HG02973 (cell line): ENCODE results near the gene CD6.
"Not testable (repeated sequence)": the region's sequence is repeated elsewhere in the genome, so short reads cannot be mapped to it uniquely, and the experiment has no call there.

Experiments used
- ATAC-seq: cut with Tn5 transposase; IDR thresholded peaks from one replicate; pipeline ENCODE4 v1.9.1; 2021; ENCODE audit warnings: moderate library complexity; ENCODE audit not compliant: unreplicated experiment

Gene CD6

DNA sequence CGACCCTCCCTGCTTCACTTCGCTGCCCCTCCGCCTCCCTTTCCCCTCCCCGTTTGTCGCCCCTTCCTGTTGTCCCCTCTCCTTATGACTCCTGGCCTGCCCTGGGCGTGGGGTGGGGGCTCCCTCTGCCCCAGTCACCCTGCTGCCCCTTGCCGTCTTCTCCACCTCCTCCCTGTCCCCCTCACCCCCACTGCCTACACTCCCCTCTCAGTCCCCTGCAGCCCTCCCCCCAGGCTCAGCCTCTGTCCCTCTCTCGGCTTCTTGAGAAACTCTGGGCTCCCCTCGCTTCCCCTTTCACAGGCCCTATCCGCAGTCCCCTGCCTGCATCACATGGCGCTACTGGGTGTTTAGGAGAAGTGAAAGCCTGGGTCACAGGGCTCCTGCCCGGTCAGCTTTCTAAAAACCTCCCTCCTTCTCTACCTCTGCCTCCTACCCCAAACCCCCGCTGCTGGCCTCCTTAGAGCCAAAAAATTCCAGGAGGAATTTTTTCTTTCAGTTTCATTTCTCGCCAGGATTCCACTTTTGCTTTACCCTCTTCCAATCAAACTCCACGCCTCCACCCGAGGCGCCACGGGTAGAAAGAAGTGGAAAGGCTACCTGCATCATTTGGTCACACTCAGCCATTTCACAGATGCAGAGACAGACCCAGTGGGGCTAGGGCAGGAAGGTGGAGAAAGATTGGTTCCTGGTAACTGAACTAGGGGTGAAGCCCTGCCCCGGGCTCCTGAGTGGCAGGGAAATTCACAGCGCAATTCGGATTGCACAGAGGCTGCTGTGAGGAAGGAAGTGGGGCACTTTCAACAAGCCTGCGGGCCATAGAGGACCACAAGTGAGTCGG is 19.4 kb upstream of the CD6 start, which contains the start of gene SLC15A3:
TSS of gene SLC15A3 (minus strand) at position 273 of the 838 bp plus-strand sequence. CDS start 625 bp downstream, outside the sequence.
- ATAC-seq = peak; percentile 74

DNA sequence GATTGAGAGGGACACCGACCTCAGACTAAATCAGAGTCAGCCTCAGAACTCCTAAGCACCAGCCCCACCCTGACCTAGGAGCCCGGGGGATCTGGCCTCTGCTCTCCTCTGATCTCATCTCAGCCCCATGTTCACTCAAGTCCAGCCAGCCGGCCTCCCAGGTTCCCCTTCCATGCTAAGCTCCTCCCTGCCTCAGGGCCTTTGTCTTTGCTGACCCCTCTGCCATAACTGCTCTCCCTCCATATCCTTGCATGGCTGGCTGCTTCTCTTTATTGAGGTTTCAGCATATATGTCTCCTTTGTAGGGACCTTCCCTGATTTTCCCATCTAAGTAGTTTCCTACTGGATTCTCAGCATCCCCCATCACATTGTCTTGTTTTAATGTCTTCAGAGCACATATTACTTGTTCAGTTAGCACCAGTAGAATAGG is 18.7 kb upstream of the CD6 start:
- no peak for ATAC-seq

DNA sequence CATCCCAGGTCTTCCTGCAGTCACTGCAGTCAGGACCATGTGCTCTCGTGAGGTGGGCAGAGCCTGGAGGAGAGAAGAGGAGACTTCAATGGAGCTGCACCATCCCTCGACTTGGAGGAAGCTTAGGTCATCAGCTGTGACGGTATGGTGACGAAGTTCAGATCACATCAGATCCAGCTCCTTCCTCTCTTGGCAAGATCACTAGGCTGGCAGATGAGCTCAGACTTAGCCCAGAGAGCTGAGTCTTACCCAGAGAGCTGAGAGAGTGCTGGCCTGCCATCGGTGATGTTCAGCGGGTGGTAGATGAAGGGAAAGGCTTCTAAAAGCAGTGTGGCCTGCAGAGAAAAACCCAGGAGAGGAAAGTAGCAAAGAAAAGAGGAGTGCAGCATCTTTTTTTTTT is 17.7 kb upstream of the CD6 start:
- ATAC-seq = no peak

DNA sequence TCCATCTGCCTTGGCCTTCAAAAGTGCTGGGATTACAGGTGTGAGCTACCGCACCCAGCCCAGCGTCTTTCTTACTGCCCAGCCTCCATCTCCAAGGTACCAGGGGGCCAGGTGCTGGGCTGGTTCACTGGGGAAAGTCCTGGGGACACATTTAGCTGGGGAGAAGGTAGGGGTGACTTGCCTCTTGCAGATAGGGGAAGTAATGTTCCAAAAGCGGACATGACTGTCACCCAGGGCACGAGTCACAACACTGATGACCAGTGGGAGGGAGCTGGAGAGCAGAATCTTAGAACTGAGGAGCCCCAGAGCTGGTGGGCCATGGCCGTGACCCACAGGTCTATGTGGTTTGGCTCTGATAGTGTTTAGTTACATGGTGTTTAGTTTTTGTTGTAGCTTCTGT is 17.1 kb upstream of the CD6 start:
- no peak for ATAC-seq

DNA sequence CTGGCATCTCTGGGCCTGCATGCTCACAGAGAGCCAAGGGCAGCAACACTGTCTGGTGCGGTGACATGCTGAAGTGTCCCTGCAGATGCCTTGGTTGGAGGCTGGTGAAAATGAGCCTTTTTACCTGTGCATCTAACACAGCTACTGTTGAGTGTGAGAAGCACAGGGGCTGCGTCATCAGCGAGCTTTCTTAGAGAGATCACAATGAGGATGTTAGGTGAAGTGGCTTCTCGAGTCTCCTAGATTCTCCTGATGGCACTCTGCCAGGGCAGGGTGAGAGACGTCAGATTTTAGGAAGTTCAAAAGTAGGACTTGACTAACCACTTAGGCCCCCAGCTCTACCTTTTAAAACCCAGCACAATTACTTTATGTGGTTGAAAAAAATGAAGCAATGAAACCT is 15.9 kb upstream of the CD6 start:
- no peak for ATAC-seq

DNA sequence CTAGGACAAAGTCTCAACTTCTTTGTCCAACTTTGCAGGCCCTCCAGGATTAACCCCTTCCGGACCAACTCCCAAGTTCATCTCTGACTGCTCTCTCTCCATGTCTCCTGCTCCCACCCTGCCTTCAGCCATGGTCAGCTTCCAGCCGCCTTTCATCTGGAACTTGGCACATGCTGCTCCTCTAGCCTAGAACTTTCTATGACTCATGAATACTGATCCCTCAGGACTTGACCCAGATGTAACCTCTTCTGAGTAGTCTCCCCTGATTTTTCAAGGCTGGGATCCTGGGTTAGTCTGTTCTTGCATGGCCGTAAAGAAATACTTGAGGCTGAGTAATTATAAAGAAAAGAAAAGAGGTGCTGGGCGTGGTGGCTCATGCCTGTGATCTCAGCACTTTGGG is 14.3 kb upstream of the CD6 start:
- no peak for ATAC-seq

DNA sequence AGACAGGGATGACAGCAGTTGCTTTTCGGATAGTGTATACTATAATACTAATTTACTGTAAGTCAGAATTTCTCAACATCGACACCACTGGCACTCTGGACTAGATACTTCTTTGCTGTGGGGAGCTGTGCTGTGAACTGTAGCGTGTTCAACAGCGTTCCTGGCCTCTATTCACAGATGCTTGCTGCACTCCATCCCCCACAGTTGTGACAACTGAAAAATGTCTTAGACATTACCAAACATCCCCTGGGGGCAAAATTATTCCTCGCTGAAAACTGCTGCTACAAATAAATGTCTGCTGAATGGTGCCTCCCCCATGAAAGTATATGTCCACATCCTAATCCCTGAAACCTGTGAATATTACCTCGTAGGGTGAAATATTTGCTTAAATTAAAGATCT is 12.0 kb upstream of the CD6 start:
- ATAC-seq = no peak

DNA sequence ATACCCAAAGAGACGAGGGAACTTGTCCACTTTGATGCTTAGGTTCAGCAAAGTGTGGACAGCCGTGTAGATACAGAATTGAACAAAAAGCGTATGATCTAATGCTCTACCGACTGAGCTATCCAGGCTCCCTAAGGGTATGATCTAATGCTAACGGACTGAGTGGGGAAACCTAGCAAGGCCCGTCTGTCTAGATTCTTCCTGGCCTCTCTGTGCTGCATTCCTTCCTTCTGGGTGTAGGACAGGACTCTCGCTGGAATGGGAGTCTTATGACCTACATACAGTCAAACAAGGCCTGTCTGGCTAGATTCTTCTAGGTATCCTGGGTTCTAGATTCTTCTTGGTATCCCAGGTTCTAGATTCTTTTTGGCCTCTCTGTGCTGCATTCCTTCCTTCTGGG is 11.1 kb upstream of the CD6 start:
- ATAC-seq = no peak

DNA sequence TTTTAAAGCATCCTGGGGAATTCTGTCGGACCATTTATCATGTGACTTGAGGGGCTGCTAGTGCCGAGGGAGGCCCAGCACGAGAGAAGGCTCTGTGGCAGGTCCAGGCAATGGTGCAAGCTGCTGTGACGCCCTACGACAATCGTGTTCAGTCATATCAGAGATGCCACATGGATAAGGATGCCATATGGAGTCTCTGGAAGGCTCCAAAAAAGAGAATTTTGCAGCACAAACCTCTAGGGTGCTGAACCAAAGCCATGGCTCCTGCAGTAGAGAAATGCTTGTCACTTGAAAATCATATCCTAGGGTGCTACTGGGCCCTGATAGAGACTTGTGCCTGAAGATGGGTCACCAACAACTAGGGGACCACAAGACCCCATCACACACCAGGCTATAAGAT is 6.7 kb upstream of the CD6 start:
- ATAC-seq = no peak

DNA sequence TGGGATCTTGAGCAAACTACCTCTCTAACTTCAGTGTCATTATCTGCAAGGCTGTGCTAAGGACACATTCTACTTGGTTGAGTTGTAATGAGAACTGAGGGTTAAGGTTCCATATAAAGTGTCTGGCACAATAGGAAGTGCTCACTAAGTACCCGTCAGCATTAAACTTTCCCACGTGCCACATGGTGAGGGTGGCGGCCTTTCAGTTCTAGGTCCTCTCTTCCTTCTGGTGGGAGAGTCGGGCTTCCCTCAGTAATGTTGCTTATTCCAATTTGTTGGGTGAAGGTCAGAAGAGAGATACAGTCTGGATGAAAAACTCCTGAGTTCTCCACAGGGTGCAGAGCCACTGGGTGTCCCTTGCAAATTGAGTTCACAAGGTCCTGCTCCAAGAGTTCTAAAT is 4.6 kb upstream of the CD6 start:
- ATAC-seq = no peak

DNA sequence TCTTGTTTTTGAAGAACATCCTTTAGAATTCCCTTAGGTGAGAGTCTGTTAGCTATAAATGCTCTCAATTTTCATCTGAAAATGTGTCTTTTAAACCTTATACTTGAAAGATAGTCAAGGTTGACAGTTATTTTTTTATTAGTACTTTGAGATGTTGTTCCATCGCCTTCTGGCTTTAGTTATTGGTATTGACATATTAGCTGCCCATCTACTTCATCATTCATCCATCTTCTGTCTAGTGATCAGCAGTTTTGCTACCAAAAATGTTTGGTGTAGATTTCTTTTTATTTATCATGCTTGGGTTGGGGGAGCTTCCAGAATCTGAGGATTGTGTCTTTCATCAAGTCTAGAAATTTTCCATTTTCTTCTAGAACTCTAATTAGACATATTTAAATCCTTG is 3.3 kb upstream of the CD6 start:
- no peak for ATAC-seq

DNA sequence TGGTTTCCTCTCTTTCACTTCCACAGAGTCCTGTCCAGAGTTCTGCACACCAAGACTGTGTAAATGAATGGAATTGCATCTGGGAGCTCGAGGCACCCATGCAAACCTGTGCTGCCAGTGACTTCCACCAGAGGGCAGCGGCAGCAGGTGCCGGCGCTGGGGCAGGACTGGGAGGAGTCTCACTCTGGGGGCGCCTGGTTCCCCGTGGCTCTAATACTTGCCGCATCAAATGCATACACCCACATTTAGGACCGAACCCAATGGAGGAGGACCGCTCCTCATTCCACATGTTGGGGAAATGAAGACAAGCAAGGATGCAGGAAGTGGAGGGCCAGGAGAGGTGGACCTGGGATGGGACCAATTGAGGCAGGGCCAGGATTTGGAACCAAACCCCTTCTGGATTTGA is 1.1 kb upstream of the CD6 start:
- peak; percentile 76 for ATAC-seq

DNA sequence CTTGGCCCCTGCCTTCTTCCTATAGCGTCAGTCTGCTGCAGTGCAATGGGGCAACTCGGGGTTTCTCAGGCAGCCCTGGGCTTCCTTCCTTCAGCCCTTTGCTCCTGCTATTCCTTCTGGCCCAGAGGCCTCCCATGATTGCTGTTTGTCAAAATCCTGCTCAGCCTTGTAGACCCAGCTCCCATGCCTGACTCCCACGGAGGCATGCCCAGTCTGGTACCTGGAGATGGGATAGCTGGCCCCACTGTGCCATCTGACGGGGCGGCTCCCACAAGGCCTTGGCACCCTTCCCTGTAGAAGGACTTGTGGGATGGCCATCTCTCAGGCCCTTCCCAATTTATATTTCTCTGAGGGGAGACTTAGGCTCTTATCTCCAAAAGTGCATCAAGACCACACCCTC is 590 bp upstream of the CD6 start:
- ATAC-seq = no peak

DNA sequence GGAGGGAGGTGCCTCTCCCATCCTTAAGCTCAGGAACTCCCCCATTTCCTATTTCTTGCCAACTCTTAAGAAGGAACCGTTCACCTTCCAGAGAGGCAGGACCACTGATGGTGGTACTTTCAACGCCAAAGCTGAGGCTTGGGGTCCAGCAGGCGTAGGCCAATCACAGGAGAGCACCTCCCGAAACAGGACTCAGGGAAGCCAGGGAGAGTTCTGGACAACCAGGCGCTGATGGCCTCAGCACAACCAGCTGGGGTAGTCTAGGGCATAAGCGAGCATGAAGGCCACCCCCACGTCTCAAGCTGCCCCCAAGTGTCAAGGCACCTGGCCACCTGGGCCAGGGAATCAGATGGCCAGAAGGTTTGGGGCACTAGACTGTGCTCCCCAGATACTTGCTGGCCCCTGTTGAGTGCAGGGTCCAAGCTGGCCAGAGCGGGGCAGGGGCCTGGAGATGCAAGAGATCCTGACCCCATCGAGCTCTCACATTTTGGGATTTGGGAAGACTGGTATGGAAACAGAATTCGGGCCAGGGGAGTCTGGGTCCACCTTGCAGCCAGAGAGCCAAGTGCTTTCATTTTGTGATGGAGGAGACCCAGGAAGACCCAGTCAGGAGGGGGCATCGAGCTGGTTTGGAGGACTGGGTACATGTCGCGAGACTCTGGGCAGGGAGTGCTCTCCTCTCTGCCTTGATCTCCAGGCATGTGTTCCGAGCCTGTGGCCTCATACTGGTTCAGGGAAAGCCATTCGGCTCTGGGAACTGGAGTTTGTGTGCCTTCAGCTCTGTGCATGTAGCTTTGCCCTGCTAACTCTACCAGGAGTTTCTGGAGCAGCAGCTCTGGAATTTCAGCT is 926 bp downstream of the CD6 start:
- ATAC-seq = no peak

DNA sequence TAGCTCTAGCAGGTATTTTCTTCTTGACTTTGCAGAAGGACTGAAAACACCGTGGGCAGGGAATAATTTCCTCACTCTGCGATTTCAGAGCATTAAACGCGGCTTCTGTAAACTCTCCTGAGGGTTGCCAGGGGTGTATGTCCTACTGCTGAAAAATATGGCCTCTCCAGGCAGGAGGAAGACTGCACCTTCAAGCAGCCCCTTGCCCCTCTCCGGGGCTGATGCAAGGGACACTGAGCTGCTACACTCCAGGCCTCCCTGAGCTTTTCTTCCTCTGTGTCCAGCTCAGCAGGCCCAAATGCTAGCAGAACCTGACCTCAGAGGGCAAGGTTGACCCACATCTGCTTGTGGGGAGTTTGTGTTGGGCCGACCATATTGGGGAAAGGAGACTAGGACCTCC is 2.2 kb downstream of the CD6 start:
- ATAC-seq = no peak

DNA sequence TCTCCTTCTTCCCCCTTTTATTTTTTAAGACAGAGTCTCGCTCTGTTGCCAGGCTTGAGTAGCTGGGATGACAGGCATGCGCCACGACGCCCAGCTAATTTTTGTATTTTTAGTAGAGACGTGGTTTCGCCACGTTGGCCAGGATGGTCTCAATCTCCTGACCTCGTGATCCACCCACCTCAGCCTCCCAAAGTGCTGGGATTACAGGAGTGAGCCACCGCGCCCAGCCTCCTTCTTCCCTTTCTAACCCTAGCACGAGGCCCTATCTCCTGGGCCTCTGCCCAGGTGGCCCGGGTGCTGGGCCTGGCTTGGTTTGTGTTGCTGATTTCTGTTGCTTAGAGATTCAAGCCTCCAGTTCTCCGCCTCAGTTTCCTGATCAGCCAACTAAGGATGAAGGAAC is 2.8 kb downstream of the CD6 start:
- not testable (repeated sequence) for ATAC-seq

DNA sequence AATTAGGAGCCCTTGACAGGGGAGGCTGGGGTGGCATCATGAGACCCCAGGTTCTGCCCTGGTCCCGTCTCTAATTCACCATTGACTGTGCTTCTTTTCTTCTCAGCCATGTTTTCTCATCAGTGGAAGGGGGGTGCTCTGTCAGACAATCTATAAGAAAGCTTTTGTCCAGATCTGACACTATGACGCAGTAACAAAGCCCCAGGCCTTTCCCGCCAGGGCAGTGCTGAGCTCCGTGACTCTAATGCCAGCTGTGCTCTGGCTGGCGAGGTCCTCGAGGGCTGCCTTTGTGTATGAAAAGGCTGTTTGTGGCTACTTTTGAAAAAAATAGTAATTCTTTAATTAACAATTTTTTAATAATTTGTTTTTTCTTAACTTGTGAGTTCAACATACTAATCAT is 3.2 kb downstream of the CD6 start:
- ATAC-seq = no peak

DNA sequence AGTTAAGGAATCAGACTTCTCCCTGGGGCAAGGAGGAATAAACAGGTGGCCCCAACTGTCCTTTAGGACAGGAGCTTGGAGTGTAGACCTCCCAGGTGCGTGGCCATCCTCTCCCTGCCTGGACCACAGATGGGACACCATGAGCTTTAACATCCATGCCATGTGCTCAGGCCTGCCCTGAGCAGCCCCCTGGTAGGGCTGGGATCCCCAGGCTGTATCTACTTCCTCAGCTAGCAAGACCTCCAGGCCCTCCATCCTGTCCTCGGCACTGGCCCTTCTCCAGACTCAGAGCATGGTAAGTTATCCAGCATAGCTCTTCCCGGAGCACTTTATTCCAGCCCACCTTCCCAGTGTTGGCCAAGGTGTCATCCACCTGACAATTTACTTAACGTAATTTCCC is 5.7 kb downstream of the CD6 start:
- no peak for ATAC-seq

DNA sequence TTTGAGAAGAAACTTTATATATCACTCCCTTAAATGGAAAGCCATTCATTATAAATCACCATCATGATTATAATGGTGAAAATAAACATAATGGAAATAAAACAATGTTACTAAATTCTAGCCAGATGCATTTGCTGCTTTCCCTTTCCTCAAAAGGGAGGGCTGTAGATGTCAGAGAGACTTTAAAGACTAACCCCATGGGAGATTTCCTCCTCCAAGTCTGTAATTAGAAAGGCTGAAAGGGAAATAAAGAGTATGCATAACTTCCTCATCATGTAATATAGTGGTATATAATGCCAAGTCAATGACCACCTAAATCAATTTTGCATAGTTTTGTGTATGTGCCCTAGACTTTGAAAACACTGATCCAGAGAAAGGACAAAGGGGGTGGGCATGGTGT is 6.4 kb downstream of the CD6 start:
- ATAC-seq = no peak

DNA sequence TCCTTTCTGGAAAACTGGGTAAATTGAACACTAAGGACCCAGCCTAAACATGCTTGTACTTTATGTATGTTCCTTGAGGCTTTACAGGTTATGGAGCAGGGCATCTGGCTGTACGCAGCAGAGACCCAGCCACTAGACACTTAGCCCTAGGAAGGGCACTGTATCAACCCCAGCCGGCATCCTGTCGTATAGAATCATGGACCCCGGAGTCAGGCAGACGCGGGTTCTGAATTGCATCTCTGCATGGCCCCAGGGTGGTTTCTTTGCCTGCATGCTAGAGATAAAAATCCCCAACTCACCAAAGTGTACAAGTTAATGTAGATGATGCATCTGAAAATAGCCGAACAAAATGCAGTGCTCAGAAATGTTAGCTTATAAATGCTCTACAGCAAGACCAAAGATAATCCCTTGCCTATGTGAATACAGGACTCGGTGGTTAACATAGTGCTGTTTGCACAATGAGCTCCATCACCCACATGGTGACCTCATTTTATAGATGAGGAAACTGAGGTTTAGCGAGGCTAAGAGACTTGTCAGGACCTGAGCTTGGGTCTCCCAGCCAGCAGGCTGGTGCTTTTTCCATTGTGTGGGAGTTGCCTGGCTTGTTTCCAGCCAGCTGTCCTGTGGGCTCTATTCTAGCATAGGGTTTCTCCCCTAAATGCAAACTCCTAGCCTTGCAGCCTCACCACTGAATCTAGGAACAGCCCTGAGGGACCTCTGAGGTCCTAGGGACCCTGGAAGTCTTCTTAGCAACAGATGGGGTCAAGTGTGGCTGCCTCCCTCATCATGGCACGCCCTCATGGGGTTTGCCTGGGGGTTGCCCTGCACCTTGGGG is 7.3 kb downstream of the CD6 start:
- no peak for ATAC-seq

DNA sequence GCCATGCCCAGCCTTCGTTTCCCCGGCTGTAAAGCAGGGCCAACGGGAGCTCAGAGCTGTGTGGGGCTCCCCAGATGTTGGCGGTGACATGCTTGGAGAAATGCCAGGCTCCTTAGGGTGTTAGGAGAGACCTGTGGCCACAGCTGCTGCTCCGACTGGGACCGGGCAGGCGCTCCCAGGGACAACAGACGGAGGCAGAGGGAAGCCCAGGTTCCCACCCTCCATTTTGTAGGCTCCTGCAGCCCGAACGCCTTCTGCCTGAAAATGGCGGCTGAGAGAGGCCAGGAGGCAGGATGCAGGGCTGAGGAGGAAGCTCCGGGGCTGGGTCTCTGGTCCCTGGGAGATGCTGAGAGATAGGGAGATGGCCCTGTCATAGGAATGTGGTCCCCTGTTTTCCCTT is 10.0 kb downstream of the CD6 start:
- no peak for ATAC-seq
